Measurements from ENCODE around the gene TMPRSS4.
"Not testable (repeated sequence)": the region's sequence is repeated elsewhere in the genome, so short reads cannot be mapped to it uniquely, and the experiment has no call there.

The TMPRSS4 gene

GRCh38 chr11:118060081-118060661 lies 16.7 kb upstream of the TMPRSS4 start:
- Mint-ChIP-seq H3K4me1 (no peaks in the 10 kb centered on the region), H3K9me3 (no peaks in the 10 kb centered on the region), H3K27ac (no peak overlapping the region), H3K27me3 (peaks cover 64% of the 10 kb centered on the region), H3K36me3 (no peaks in the 10 kb centered on the region), H3K4me3 (no peak overlapping the region)
- CTCF ChIA-PET: interaction anchor here (1.6 kb wide), 1 partner anchor 113 kb away, joined by 4 read pairs; no protein-coding TSS in a partner anchor
- no peak for DNase-seq

- CTCF ChIA-PET: interaction anchor here (1.2 to 1.4 kb wide), 3 partner anchors 10 to 253 kb away, joined by 3 to 5 read pairs (median 4); no protein-coding TSS in a partner anchor
- no peaks in the 10 kb centered on the region for H3K36me3 Mint-ChIP-seq
- peaks cover 66% of the 10 kb centered on the region for H3K27me3 Mint-ChIP-seq
- H3K9me3 Mint-ChIP-seq: no peaks in the 10 kb centered on the region
- H3K27ac Mint-ChIP-seq: no peak overlapping the region
- no peak overlapping the region for H3K4me3 Mint-ChIP-seq
- DNase-seq: no peak
- H3K4me1 Mint-ChIP-seq: no peaks in the 10 kb centered on the region
Observed at GRCh38 chr11:118060869-118061268, 16.0 kb upstream of the TMPRSS4 start.

GRCh38 chr11:118061586-118062125 lies 15.2 kb upstream of the TMPRSS4 start:
- no peaks in the 10 kb centered on the region for H3K9me3 Mint-ChIP-seq
- no peaks in the 10 kb centered on the region for H3K36me3 Mint-ChIP-seq
- CTCF ChIA-PET: interaction anchor here (1.2 to 1.7 kb wide), 5 partner anchors 8 to 254 kb away, joined by 3 to 6 read pairs (median 4); no protein-coding TSS in a partner anchor
- no peak for DNase-seq
- H3K4me3 Mint-ChIP-seq: no peak overlapping the region
- peaks cover 63% of the 10 kb centered on the region for H3K27me3 Mint-ChIP-seq
- H3K27ac Mint-ChIP-seq: no peak overlapping the region
- H3K4me1 Mint-ChIP-seq: no peaks in the 10 kb centered on the region

GRCh38 chr11:118062181-118062580 lies 14.7 kb upstream of the TMPRSS4 start:
- H3K27me3 Mint-ChIP-seq: peaks cover 58% of the 10 kb centered on the region
- not testable (repeated sequence) for H3K4me3 Mint-ChIP-seq, DNase-seq, H3K9me3 Mint-ChIP-seq, H3K27ac Mint-ChIP-seq, H3K4me1 Mint-ChIP-seq, H3K36me3 Mint-ChIP-seq
- CTCF ChIA-PET: interaction anchor here (1.2 to 1.7 kb wide), 3 partner anchors 8 to 116 kb away, joined by 4 to 6 read pairs (median 4); no protein-coding TSS in a partner anchor

GRCh38 chr11:118062631-118063030 lies 14.2 kb upstream of the TMPRSS4 start:
- not testable (repeated sequence) for DNase-seq, H3K9me3 Mint-ChIP-seq, H3K4me1 Mint-ChIP-seq, H3K27ac Mint-ChIP-seq, H3K4me3 Mint-ChIP-seq, H3K36me3 Mint-ChIP-seq
- peaks cover 54% of the 10 kb centered on the region for H3K27me3 Mint-ChIP-seq
- CTCF ChIA-PET: interaction anchor here (1.6 to 1.7 kb wide), 2 partner anchors 9 to 116 kb away, joined by 4 to 6 read pairs; no protein-coding TSS in a partner anchor

- CTCF ChIA-PET: no interaction called here
- peaks cover 33% of the 10 kb centered on the region for H3K27me3 Mint-ChIP-seq
Observed at GRCh38 chr11:118064956-118065355, 11.9 kb upstream of the TMPRSS4 start.

GRCh38 chr11:118065384-118065783 lies 11.5 kb upstream of the TMPRSS4 start:
- Mint-ChIP-seq H3K4me3 (no peak overlapping the region), H3K4me1 (no peaks in the 10 kb centered on the region), H3K9me3 (no peaks in the 10 kb centered on the region), H3K36me3 (no peaks in the 10 kb centered on the region), H3K27ac (no peak overlapping the region), H3K27me3 (peaks cover 29% of the 10 kb centered on the region)
- no peak for DNase-seq
- CTCF ChIA-PET: interaction anchor here (0.8 kb wide), 1 partner anchor 12 kb away, joined by 4 read pairs; no protein-coding TSS in a partner anchor

More at GRCh38 chr11:118064956-118065355, 11.9 kb upstream of the TMPRSS4 start:
- no peak overlapping the region for H3K27ac Mint-ChIP-seq
- H3K9me3 Mint-ChIP-seq: no peaks in the 10 kb centered on the region
- no peak for DNase-seq
- H3K4me3 Mint-ChIP-seq: no peak overlapping the region
- no peaks in the 10 kb centered on the region for H3K36me3 Mint-ChIP-seq
- H3K4me1 Mint-ChIP-seq: no peaks in the 10 kb centered on the region

GRCh38 chr11:118067006-118067405 lies 9.9 kb upstream of the TMPRSS4 start:
- CTCF ChIA-PET: interaction anchor here (0.7 kb wide), 1 partner anchor 8 kb away, joined by 3 read pairs; no protein-coding TSS in a partner anchor
- Mint-ChIP-seq H3K4me1 (no peaks in the 10 kb centered on the region), H3K4me3 (no peak overlapping the region), H3K27ac (no peak overlapping the region), H3K36me3 (no peaks in the 10 kb centered on the region), H3K27me3 (peaks cover 26% of the 10 kb centered on the region), H3K9me3 (no peaks in the 10 kb centered on the region)
- DNase-seq: no peak

GRCh38 chr11:118068206-118068944 lies 8.5 kb upstream of the TMPRSS4 start:
- Mint-ChIP-seq H3K4me1 (no peaks in the 10 kb centered on the region), H3K9me3 (no peaks in the 10 kb centered on the region), H3K27me3 (peaks cover 26% of the 10 kb centered on the region), H3K36me3 (no peaks in the 10 kb centered on the region), H3K27ac (no peak overlapping the region), H3K4me3 (no peak overlapping the region)
- DNase-seq: no peak
- CTCF ChIA-PET: no interaction called here

GRCh38 chr11:118068945-118069612 lies 7.8 kb upstream of the TMPRSS4 start:
- H3K9me3 Mint-ChIP-seq: no peaks in the 10 kb centered on the region
- DNase-seq: no peak
- no peaks in the 10 kb centered on the region for H3K4me1 Mint-ChIP-seq
- no peaks in the 10 kb centered on the region for H3K36me3 Mint-ChIP-seq
- peaks cover 32% of the 10 kb centered on the region for H3K27me3 Mint-ChIP-seq
- no peak overlapping the region for H3K4me3 Mint-ChIP-seq
- CTCF ChIA-PET: no interaction called here
- H3K27ac Mint-ChIP-seq: no peak overlapping the region

GRCh38 chr11:118071416-118072030 lies 5.4 kb upstream of the TMPRSS4 start:
- Mint-ChIP-seq H3K36me3 (no peaks in the 10 kb centered on the region), H3K9me3 (no peaks in the 10 kb centered on the region), H3K27me3 (peaks cover 47% of the 10 kb centered on the region), H3K27ac (no peak overlapping the region), H3K4me1 (no peaks in the 10 kb centered on the region), H3K4me3 (no peak overlapping the region)
- CTCF ChIA-PET: interaction anchor here (1.0 to 1.5 kb wide), 4 partner anchors 100 to 140 kb away, joined by 3 to 5 read pairs (median 3); no protein-coding TSS in a partner anchor
- no peak for DNase-seq

GRCh38 chr11:118073554-118073953 lies 3.3 kb upstream of the TMPRSS4 start:
- Mint-ChIP-seq H3K4me1 (no peaks in the 10 kb centered on the region), H3K27ac (no peak overlapping the region), H3K27me3 (peaks cover 64% of the 10 kb centered on the region), H3K36me3 (no peaks in the 10 kb centered on the region), H3K4me3 (no peak overlapping the region), H3K9me3 (no peaks in the 10 kb centered on the region)
- CTCF ChIA-PET: no interaction called here
- DNase-seq: no peak

GRCh38 chr11:118074091-118074685 lies 2.7 kb upstream of the TMPRSS4 start:
- H3K36me3 Mint-ChIP-seq: no peaks in the 10 kb centered on the region
- H3K4me1 Mint-ChIP-seq: no peaks in the 10 kb centered on the region
- H3K9me3 Mint-ChIP-seq: no peaks in the 10 kb centered on the region
- H3K27ac Mint-ChIP-seq: no peak overlapping the region
- no peak for DNase-seq
- CTCF ChIA-PET: no interaction called here
- H3K4me3 Mint-ChIP-seq: no peak overlapping the region
- peaks cover 70% of the 10 kb centered on the region for H3K27me3 Mint-ChIP-seq

Measured in activated naive CD4-positive, alpha-beta T cell treated with anti-CD3 and anti-CD28 coated beads, Interleukin-2, amount 10 ng/mL, durations not matched to agents 7 days and 5 days (primary cell).